RWPE1 (cell line): ENCODE measurements around the gene WDR88.

Source experiments
- CTCF ChIA-PET: fragments of 350-600 bp; sonication (Branson Sonifier 250); formaldehyde crosslinking; extraction: SDS; loops from one replicate; lab custom pipeline; 2021; lab: Yijun Ruan, JAX
- POLR2A ChIA-PET: fragments of 400-600 bp; formaldehyde crosslinking; extraction: SDS; loops from one replicate; lab custom pipeline; 2020; ENCODE audit warnings: antibody characterized with exemption; ENCODE audit not compliant: low non-redundant PET; lab: Yijun Ruan, JAX
- DNase-seq: peaks from one replicate; pipeline ENCODE4 v3.0.0; 2012; ENCODE audit warnings: low spot score
- H3K27ac ChIP-seq: fragments of 450-650 bp; 2 replicates; pipeline ENCODE4 v1.5.1; 2017
- CTCF ChIP-seq: fragments of 450-650 bp; conservative IDR thresholded peaks from 2 replicates; pipeline ENCODE4 v1.5.1; 2017; ENCODE audit warnings: low read depth, mild to moderate bottlenecking

Gene WDR88

GRCh38 chr19:33156334-33156733 is 24.4 kb downstream of the WDR88 start:
- DNase-seq: no peak
- no peak for TF ChIP-seq CTCF
- ChIA-PET POLR2A (no interaction called here), CTCF (interaction anchor here (0.5 to 0.6 kb wide), 2 partner anchors 154 to 365 kb away, joined by 3 to 8 read pairs; no protein-coding TSS in a partner anchor)
- no peak overlapping the region for H3K27ac ChIP-seq

- no peak for TF ChIP-seq CTCF
- POLR2A ChIA-PET: no interaction called here
- CTCF ChIA-PET: no interaction called here
Measured at GRCh38 chr19:33157906-33158305, 26.0 kb downstream of the WDR88 start.

GRCh38 chr19:33158365-33158764 is 26.5 kb downstream of the WDR88 start:
- no peak for DNase-seq
- no peak overlapping the region for H3K27ac ChIP-seq
- no peak for TF ChIP-seq CTCF
- POLR2A ChIA-PET: no interaction called here
- CTCF ChIA-PET: no interaction called here

More at GRCh38 chr19:33157906-33158305, 26.0 kb downstream of the WDR88 start:
- no peak overlapping the region for H3K27ac ChIP-seq
- no peak for DNase-seq

GRCh38 chr19:33159149-33159548 is 27.2 kb downstream of the WDR88 start:
- no peak for DNase-seq
- POLR2A ChIA-PET: no interaction called here
- no peak overlapping the region for H3K27ac ChIP-seq
- TF ChIP-seq CTCF: no peak
- CTCF ChIA-PET: no interaction called here

GRCh38 chr19:33159893-33160292 is 28.0 kb downstream of the WDR88 start:
- no peak overlapping the region for H3K27ac ChIP-seq
- DNase-seq: no peak
- ChIA-PET CTCF (no interaction called here), POLR2A (no interaction called here)
- no peak for TF ChIP-seq CTCF

- POLR2A ChIA-PET: no interaction called here
- no peak overlapping the region for H3K27ac ChIP-seq
- DNase-seq: no peak
- TF ChIP-seq CTCF: no peak
- CTCF ChIA-PET: interaction anchor here (1.6 kb wide), 1 partner anchor 245 kb away, joined by 7 read pairs; no protein-coding TSS in a partner anchor
Measured at GRCh38 chr19:33161201-33161600, 29.3 kb downstream of the WDR88 start.
